Measurements from ENCODE around the gene TBC1D24. TPM values are rescaled to one million over a fixed set of nuclear protein-coding genes. Genes with fewer than 3 reads are reported as not detected.
A peak's percentile ranks its signal among the peaks of the same experiment; 100 is the strongest.

The TBC1D24 gene
- total and polyA plus RNA-seq, 9 of the 15 experiments (the other 6 are each of a cell fraction or from before 2014, with no cell fraction given): 1.7 to 22.6 (median 7.2) TPM

DNA sequence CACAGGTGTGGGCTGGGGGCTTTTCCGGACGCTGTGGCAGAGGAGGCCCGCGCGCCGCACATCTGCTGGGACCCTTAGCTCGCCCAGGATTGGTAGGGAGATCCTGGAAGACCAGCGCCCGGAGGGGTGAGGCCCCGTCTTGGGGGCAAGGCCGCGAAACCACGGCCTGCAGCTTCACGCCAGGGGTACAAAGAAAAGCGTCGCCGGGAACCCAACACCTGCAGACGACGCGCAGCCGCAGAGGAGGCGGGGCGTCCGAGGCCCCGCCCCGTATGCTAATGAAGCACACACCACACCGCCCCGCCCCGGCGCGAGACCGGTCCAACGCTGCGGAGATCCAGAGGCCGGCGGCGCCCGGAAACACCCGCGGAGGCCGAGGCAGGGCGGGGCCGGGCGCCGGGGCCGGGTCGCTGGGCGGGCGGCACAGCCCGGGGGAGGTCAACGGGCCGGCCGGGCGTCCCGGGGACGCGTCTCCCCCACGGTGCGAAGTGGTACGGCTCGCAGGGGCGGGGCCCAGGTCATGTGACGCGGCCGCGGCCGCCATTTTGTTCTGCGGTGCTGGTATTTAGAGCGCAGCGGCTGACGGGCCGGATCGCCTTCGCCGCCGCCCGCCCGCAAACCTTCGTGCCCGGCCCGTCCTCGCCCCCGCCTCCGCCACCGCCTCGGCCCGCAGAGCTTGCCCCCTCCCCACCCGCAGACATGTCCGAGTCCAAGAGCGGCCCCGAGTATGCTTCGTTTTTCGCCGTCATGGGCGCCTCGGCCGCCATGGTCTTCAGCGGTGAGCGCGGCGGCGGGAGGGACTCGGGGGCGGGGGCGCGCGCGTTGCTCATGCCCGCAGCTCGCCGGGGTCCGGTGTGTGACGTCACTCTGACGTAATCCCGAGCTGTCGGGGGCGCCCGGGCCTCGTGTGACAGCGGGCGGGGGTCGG lies 38.7 kb downstream of the TBC1D24 start, which contains the start of gene ATP6V0C (continued):
- TF ChIP-seq PKNOX1 (IDR thresholded peaks at IDR 0.05) (no peak), E2F6 (IDR thresholded peaks at IDR 0.05; ENCODE audit: borderline replicate concordance in 1 of 2, extremely low read depth in 1 of 2, insufficient read depth in 1 of 2, insufficient read length in 1 of 2, low read depth in 1 of 2, low read length in 1 of 2, poor library complexity in 1 of 2, severe bottlenecking in 1 of 2) (peak; percentile 13 to 70), RCOR1 (IDR thresholded peaks at IDR 0.05; ENCODE audit: borderline replicate concordance in 1 of 2, low read depth in 2 of 2, low read length in 2 of 2) (no peak), FOSL1 (tag; conservative IDR thresholded peaks at IDR 0.05) (peak; percentile 47; the same call in 1 of the 2 replicates), NFATC3 (IDR thresholded peaks at IDR 0.05) (no peak), SMAD2 (IDR thresholded peaks at IDR 0.05; ENCODE audit: low read depth, low read length) (no peak), GTF2A2 (tag; IDR thresholded peaks at IDR 0.05) (peak; percentile 79), ARID2 (IDR thresholded peaks at IDR 0.05) (no peak), FOXA3 (CRISPR knock-in tag; conservative IDR thresholded peaks at IDR 0.05 in 1 of 2, IDR thresholded peaks at IDR 0.05 in 1 of 2) (no peak), ZNF263 (CRISPR knock-in tag; IDR thresholded peaks at IDR 0.05; ENCODE audit: borderline replicate concordance) (no peak), TRIM25 (IDR thresholded peaks at IDR 0.05; ENCODE audit: borderline replicate concordance) (no peak), ZNF644 (tag; IDR thresholded peaks at IDR 0.05; ENCODE audit: low read depth) (no peak)
- TF ChIP-seq, protein P1, sequence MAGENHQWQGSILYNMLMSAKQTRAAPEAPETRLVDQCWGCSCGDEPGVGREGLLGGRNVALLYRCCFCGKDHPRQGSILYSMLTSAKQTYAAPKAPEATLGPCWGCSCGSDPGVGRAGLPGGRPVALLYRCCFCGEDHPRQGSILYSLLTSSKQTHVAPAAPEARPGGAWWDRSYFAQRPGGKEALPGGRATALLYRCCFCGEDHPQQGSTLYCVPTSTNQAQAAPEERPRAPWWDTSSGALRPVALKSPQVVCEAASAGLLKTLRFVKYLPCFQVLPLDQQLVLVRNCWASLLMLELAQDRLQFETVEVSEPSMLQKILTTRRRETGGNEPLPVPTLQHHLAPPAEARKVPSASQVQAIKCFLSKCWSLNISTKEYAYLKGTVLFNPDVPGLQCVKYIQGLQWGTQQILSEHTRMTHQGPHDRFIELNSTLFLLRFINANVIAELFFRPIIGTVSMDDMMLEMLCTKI (IDR thresholded peaks at IDR 0.05; ENCODE audit: partially characterized antibody): no peak
- TF ChIP-seq, protein P2, sequence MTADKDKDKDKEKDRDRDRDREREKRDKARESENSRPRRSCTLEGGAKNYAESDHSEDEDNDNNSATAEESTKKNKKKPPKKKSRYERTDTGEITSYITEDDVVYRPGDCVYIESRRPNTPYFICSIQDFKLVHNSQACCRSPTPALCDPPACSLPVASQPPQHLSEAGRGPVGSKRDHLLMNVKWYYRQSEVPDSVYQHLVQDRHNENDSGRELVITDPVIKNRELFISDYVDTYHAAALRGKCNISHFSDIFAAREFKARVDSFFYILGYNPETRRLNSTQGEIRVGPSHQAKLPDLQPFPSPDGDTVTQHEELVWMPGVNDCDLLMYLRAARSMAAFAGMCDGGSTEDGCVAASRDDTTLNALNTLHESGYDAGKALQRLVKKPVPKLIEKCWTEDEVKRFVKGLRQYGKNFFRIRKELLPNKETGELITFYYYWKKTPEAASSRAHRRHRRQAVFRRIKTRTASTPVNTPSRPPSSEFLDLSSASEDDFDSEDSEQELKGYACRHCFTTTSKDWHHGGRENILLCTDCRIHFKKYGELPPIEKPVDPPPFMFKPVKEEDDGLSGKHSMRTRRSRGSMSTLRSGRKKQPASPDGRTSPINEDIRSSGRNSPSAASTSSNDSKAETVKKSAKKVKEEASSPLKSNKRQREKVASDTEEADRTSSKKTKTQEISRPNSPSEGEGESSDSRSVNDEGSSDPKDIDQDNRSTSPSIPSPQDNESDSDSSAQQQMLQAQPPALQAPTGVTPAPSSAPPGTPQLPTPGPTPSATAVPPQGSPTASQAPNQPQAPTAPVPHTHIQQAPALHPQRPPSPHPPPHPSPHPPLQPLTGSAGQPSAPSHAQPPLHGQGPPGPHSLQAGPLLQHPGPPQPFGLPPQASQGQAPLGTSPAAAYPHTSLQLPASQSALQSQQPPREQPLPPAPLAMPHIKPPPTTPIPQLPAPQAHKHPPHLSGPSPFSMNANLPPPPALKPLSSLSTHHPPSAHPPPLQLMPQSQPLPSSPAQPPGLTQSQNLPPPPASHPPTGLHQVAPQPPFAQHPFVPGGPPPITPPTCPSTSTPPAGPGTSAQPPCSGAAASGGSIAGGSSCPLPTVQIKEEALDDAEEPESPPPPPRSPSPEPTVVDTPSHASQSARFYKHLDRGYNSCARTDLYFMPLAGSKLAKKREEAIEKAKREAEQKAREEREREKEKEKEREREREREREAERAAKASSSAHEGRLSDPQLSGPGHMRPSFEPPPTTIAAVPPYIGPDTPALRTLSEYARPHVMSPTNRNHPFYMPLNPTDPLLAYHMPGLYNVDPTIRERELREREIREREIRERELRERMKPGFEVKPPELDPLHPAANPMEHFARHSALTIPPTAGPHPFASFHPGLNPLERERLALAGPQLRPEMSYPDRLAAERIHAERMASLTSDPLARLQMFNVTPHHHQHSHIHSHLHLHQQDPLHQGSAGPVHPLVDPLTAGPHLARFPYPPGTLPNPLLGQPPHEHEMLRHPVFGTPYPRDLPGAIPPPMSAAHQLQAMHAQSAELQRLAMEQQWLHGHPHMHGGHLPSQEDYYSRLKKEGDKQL (CRISPR knock-in tag; IDR thresholded peaks at IDR 0.05; ENCODE audit: borderline replicate concordance): no peak
